Measurements from ENCODE around the gene RANBP10.

Gene RANBP10

DNA sequence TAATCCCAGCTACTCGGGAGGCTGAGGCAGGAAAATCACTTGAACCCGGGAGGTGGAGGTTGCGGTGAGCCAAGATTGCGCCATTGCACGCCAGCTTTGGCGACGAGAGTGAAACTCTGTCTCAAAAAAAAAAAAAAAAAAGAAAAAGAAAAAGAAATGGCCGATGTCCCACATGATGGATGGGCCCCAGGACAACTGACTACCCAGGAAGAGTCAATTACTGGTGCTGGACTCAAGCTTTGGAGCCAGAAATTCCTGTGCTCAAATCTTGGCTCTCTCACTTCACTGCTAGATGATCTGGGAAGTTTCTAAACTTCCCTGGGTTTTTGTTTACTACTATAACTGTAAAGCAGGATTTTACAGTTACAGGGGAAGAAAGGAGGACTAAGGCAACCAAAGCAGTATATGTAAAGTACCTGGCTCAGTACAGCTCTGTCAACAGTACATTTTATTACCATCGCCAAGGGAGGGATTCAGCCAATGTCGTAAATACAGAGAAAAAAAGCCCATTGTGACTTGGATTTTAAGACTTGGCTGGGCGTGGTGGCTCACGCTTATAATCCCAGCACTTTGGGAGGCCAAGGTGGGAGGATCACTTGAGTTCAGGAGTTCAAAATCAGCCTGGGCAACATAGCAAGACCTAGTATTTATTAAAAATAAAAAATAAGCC, 127.9 kb downstream of the RANBP10 start:
- no peak for ATAC-seq
- no peak for TF ChIP-seq PPARA (CRISPR knock-in tag; IDR thresholded peaks at IDR 0.05; ENCODE audit: borderline replicate concordance)
- TF ChIP-seq, protein P1, sequence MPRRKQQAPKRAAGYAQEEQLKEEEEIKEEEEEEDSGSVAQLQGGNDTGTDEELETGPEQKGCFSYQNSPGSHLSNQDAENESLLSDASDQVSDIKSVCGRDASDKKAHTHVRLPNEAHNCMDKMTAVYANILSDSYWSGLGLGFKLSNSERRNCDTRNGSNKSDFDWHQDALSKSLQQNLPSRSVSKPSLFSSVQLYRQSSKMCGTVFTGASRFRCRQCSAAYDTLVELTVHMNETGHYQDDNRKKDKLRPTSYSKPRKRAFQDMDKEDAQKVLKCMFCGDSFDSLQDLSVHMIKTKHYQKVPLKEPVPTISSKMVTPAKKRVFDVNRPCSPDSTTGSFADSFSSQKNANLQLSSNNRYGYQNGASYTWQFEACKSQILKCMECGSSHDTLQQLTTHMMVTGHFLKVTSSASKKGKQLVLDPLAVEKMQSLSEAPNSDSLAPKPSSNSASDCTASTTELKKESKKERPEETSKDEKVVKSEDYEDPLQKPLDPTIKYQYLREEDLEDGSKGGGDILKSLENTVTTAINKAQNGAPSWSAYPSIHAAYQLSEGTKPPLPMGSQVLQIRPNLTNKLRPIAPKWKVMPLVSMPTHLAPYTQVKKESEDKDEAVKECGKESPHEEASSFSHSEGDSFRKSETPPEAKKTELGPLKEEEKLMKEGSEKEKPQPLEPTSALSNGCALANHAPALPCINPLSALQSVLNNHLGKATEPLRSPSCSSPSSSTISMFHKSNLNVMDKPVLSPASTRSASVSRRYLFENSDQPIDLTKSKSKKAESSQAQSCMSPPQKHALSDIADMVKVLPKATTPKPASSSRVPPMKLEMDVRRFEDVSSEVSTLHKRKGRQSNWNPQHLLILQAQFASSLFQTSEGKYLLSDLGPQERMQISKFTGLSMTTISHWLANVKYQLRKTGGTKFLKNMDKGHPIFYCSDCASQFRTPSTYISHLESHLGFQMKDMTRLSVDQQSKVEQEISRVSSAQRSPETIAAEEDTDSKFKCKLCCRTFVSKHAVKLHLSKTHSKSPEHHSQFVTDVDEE (CRISPR knock-in tag; IDR thresholded peaks at IDR 0.05): no peak
- no peak for TF ChIP-seq BACH2 (CRISPR knock-in tag; IDR thresholded peaks at IDR 0.05; ENCODE audit: borderline replicate concordance)
- TF ChIP-seq, protein P2, sequence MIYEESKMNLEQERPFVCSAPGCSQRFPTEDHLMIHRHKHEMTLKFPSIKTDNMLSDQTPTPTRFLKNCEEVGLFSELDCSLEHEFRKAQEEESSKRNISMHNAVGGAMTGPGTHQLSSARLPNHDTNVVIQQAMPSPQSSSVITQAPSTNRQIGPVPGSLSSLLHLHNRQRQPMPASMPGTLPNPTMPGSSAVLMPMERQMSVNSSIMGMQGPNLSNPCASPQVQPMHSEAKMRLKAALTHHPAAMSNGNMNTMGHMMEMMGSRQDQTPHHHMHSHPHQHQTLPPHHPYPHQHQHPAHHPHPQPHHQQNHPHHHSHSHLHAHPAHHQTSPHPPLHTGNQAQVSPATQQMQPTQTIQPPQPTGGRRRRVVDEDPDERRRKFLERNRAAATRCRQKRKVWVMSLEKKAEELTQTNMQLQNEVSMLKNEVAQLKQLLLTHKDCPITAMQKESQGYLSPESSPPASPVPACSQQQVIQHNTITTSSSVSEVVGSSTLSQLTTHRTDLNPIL (CRISPR knock-in tag; IDR thresholded peaks at IDR 0.05; ENCODE audit: low read depth): no peak
- TF ChIP-seq ZC3H10 (CRISPR knock-in tag; IDR thresholded peaks at IDR 0.05): no peak
- TF ChIP-seq ISL1 (CRISPR knock-in tag; IDR thresholded peaks at IDR 0.05): no peak
- TF ChIP-seq TCF4 (CRISPR knock-in tag; IDR thresholded peaks at IDR 0.05; ENCODE audit: borderline replicate concordance): no peak
- TF ChIP-seq, protein P3, sequence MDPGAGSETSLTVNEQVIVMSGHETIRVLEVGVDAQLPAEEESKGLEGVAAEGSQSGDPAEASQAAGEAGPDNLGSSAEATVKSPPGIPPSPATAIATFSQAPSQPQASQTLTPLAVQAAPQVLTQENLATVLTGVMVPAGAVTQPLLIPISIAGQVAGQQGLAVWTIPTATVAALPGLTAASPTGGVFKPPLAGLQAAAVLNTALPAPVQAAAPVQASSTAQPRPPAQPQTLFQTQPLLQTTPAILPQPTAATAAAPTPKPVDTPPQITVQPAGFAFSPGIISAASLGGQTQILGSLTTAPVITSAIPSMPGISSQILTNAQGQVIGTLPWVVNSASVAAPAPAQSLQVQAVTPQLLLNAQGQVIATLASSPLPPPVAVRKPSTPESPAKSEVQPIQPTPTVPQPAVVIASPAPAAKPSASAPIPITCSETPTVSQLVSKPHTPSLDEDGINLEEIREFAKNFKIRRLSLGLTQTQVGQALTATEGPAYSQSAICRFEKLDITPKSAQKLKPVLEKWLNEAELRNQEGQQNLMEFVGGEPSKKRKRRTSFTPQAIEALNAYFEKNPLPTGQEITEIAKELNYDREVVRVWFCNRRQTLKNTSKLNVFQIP (CRISPR knock-in tag; IDR thresholded peaks at IDR 0.05; ENCODE audit: borderline replicate concordance, low read depth): no peak
- TF ChIP-seq, protein P4, sequence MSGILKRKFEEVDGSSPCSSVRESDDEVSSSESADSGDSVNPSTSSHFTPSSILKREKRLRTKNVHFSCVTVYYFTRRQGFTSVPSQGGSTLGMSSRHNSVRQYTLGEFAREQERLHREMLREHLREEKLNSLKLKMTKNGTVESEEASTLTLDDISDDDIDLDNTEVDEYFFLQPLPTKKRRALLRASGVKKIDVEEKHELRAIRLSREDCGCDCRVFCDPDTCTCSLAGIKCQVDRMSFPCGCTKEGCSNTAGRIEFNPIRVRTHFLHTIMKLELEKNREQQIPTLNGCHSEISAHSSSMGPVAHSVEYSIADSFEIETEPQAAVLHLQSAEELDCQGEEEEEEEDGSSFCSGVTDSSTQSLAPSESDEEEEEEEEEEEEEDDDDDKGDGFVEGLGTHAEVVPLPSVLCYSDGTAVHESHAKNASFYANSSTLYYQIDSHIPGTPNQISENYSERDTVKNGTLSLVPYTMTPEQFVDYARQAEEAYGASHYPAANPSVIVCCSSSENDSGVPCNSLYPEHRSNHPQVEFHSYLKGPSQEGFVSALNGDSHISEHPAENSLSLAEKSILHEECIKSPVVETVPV (CRISPR knock-in tag; IDR thresholded peaks at IDR 0.05): no peak
- TF ChIP-seq RARB (CRISPR knock-in tag; IDR thresholded peaks at IDR 0.05): no peak
- no peak for TF ChIP-seq ZFP30 (CRISPR knock-in tag; IDR thresholded peaks at IDR 0.05)
- TF ChIP-seq OSR1 (CRISPR knock-in tag; IDR thresholded peaks at IDR 0.05): no peak

DNA sequence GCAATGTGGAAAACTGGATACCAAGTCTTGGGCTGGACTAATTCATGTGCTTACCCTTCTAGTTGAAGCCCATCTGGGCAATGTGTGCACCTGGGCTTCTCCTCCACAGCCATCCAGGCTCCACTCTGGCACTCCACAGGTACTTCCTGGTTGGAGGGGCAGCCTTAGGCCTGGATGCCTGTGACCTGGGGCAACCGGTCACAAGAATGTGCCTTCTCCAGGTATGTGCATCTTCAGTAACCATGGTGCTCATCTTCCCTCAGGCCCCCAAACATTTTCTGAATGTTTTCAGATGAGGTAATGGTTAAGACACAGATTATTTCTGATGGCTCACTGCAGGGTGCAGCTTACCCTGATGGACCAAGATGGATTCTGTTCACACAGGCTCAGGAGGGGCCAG, 128.6 kb downstream of the RANBP10 start:
- no peak for TF ChIP-seq BACH2 (CRISPR knock-in tag; IDR thresholded peaks at IDR 0.05; ENCODE audit: borderline replicate concordance)
- no peak for TF ChIP-seq GLIS3 (CRISPR knock-in tag; IDR thresholded peaks at IDR 0.05)
- TF ChIP-seq ESRRG (CRISPR knock-in tag; IDR thresholded peaks at IDR 0.05): no peak
- TF ChIP-seq, protein P3 (CRISPR knock-in tag; IDR thresholded peaks at IDR 0.05; ENCODE audit: borderline replicate concordance, low read depth): no peak
- TF ChIP-seq ISL1 (CRISPR knock-in tag; IDR thresholded peaks at IDR 0.05): no peak
- no peak for TF ChIP-seq CSDC2 (CRISPR knock-in tag; IDR thresholded peaks at IDR 0.05)
- no peak for TF ChIP-seq ZFP30 (CRISPR knock-in tag; IDR thresholded peaks at IDR 0.05)
- TF ChIP-seq RARB (CRISPR knock-in tag; IDR thresholded peaks at IDR 0.05): no peak
- TF ChIP-seq ZNF565 (CRISPR knock-in tag; conservative IDR thresholded peaks at IDR 0.05; ENCODE audit: low read depth): no peak
- TF ChIP-seq, protein P4 (CRISPR knock-in tag; IDR thresholded peaks at IDR 0.05): no peak
- TF ChIP-seq, protein P1 (CRISPR knock-in tag; IDR thresholded peaks at IDR 0.05): no peak
- no peak for TF ChIP-seq ZC3H10 (CRISPR knock-in tag; IDR thresholded peaks at IDR 0.05)
- TF ChIP-seq TOX (CRISPR knock-in tag; IDR thresholded peaks at IDR 0.05; ENCODE audit: borderline replicate concordance): no peak
- no peak for TF ChIP-seq OSR1 (CRISPR knock-in tag; IDR thresholded peaks at IDR 0.05)
- TF ChIP-seq ARNTL (CRISPR knock-in tag; IDR thresholded peaks at IDR 0.05; ENCODE audit: borderline replicate concordance, low read depth): no peak
- no peak for TF ChIP-seq SNAI2 (CRISPR knock-in tag; IDR thresholded peaks at IDR 0.05)
- TF ChIP-seq, protein P5, sequence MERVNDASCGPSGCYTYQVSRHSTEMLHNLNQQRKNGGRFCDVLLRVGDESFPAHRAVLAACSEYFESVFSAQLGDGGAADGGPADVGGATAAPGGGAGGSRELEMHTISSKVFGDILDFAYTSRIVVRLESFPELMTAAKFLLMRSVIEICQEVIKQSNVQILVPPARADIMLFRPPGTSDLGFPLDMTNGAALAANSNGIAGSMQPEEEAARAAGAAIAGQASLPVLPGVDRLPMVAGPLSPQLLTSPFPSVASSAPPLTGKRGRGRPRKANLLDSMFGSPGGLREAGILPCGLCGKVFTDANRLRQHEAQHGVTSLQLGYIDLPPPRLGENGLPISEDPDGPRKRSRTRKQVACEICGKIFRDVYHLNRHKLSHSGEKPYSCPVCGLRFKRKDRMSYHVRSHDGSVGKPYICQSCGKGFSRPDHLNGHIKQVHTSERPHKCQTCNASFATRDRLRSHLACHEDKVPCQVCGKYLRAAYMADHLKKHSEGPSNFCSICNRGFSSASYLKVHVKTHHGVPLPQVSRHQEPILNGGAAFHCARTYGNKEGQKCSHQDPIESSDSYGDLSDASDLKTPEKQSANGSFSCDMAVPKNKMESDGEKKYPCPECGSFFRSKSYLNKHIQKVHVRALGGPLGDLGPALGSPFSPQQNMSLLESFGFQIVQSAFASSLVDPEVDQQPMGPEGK (CRISPR knock-in tag; IDR thresholded peaks at IDR 0.05; ENCODE audit: borderline replicate concordance): no peak
- no peak for TF ChIP-seq ZNF70 (CRISPR knock-in tag; IDR thresholded peaks at IDR 0.05)
- no peak for TF ChIP-seq TCF4 (CRISPR knock-in tag; IDR thresholded peaks at IDR 0.05; ENCODE audit: borderline replicate concordance)
- ATAC-seq: no peak

Data from SK-N-SH treated with all-trans-retinoic acid at 6 μM for 48 hours (cell line).